K562 (cell line): ENCODE results near the gene IGSF23. TPM values are rescaled to one million over a fixed set of nuclear protein-coding genes. Genes with fewer than 3 reads are reported as not detected.

Experiments
- ATAC-seq: fragments of 200-7000 bp; cut with Tn5 transposase; 3 replicates; pipeline ENCODE4 v1.9.1; 2020; ENCODE audit warnings: moderate library complexity
- BruUV-seq: library from RNA; stranded (reverse); fragments of 400-500 nt; replicated peaks from 2 replicates; lab custom pipeline; 2021; lab: Mats Ljungman, UMichigan
- CTCF ChIA-PET: fragments of 300-600 bp; formaldehyde crosslinking; extraction: SDS; loops from one replicate; lab custom pipeline; 2021; ENCODE audit warnings: low intra/inter-chr PET ratio; lab: Yijun Ruan, JAX
- POLR2A ChIA-PET: fragments of 300-600, 350-650 bp; sonication (Branson Sonifier 250); formaldehyde crosslinking; extraction: SDS; loops from one replicate; lab custom pipeline; 2021; ENCODE audit warnings: antibody characterized with exemption, inconsistent platforms; lab: Yijun Ruan, JAX
- DNase-seq, 4 experiments: peaks; one replicate each; pipeline versions ENCODE4 v3.0.0 to v3.0.0-alpha.2; 2011 to 2018; ENCODE audit warnings: low spot score in 3 of 4, mixed read lengths in 3 of 4; ENCODE audit errors: extremely low read depth in 1 of 4
- FAIRE-seq: peaks from 2 replicates; lab custom pipeline; 2011; peaks lifted over from hg19 to GRCh38; lab: Jason Lieb, UNC
- H2AFZ ChIP-seq: 2 replicates; pipeline ENCODE4 v1.6.0; 2011; ENCODE audit warnings: low read depth, low read length, control low read depth, inconsistent platforms
- H3K27ac ChIP-seq: fragments of 200-600 bp; 3 replicates; pipeline ENCODE4 v1.8.0; 2011; ENCODE audit warnings: low read depth, mild to moderate bottlenecking, control low read depth, inconsistent platforms, low read length, moderate library complexity, mixed read lengths; ENCODE audit errors: extremely low read depth
- H3K27me3 ChIP-seq, 2 experiments: fragments of 300-600 bp in 1 of 2; 2 replicates in 1 of 2; 3 replicates in 1 of 2; pipeline versions ENCODE4 v1.6.0 to v1.8.0; 2011; ENCODE audit warnings: inconsistent platforms in 2 of 2, low read length in 2 of 2, mild to moderate bottlenecking in 1 of 2, mixed read lengths in 1 of 2, moderate library complexity in 1 of 2; ENCODE audit not compliant: control insufficient read depth in 2 of 2, insufficient read depth in 2 of 2
- H3K36me3 ChIP-seq: fragments of 300-600 bp; 3 replicates; pipeline ENCODE4 v1.8.0; 2011; ENCODE audit warnings: mild to moderate bottlenecking, low read length, inconsistent platforms; ENCODE audit not compliant: control insufficient read depth, insufficient read depth
- H3K4me1 ChIP-seq, 2 experiments: fragments of 200-600 bp in 1 of 2; replicated peaks in 1 of 2; 2 replicates in 1 of 2; 3 replicates in 1 of 2; pipeline versions ENCODE4 v1.5.1 to v1.8.0; 2011; ENCODE audit warnings: inconsistent platforms in 2 of 2, low read length in 2 of 2, mild to moderate bottlenecking in 1 of 2, mixed read lengths in 1 of 2, moderate library complexity in 1 of 2; ENCODE audit not compliant: control insufficient read depth in 2 of 2, insufficient read depth in 2 of 2
- H3K4me2 ChIP-seq: 2 replicates; pipeline ENCODE4 v1.6.1; 2011; ENCODE audit warnings: low read length, control low read depth, inconsistent platforms, mixed read lengths; ENCODE audit not compliant: insufficient read depth
- H3K4me3 ChIP-seq: fragments of 200-600 bp; sonication (generic), shearing (Covaris generic); 2 replicates; pipeline ENCODE4 v1.5.1; 2016; ENCODE audit warnings: control low read depth, inconsistent platforms
- H3K79me2 ChIP-seq: fragments of 200-600 bp; 3 replicates; pipeline ENCODE4 v1.8.0; 2011; ENCODE audit warnings: low read length, inconsistent platforms; ENCODE audit not compliant: control insufficient read depth, insufficient read depth
- H3K9ac ChIP-seq, 2 experiments: 2 replicates each; pipeline versions ENCODE4 v1.6.0 to v1.6.1; 2011; ENCODE audit warnings: low read depth in 2 of 2, low read length in 2 of 2, control low read depth in 1 of 2, inconsistent platforms in 1 of 2, mild to moderate bottlenecking in 1 of 2, mixed read lengths in 1 of 2; ENCODE audit not compliant: insufficient read depth in 1 of 2
- H3K9me1 ChIP-seq: one replicate; pipeline ENCODE4 v1.6.0; 2011; ENCODE audit warnings: inconsistent platforms, mild to moderate bottlenecking, low read length, moderate library complexity; ENCODE audit not compliant: control insufficient read depth, insufficient read depth
- H3K9me3 ChIP-seq: replicated peaks from 2 replicates; pipeline ENCODE4 v1.5.1; 2011; ENCODE audit warnings: low read depth, low read length, inconsistent platforms; ENCODE audit not compliant: control insufficient read depth, insufficient read depth
- H4K20me1 ChIP-seq: replicated peaks from 2 replicates; pipeline ENCODE4 v1.6.1; 2011; ENCODE audit warnings: low read length, inconsistent platforms, mixed read lengths; ENCODE audit not compliant: control insufficient read depth, insufficient read depth
- CXXC5 ChIP-seq: fragments of 250-450 bp; sonication (Bioruptor Pico); IDR thresholded peaks from 2 replicates; pipeline ENCODE4 v1.8.0; 2022; ENCODE audit warnings: inconsistent platforms, mild to moderate bottlenecking, moderate library complexity
- GATA2 ChIP-seq: sonication (generic); formaldehyde crosslinking; IDR thresholded peaks from 2 replicates; pipeline ENCODE4 v1.4.0; 2020; ENCODE audit warnings: mild to moderate bottlenecking, missing genetic modification reagents
- NFATC3 ChIP-seq: fragments of 450-650 bp; IDR thresholded peaks from 2 replicates; pipeline ENCODE4 v1.6.1; 2017; ENCODE audit warnings: mild to moderate bottlenecking
- PTBP1 ChIP-seq: fragments of 200-400 bp; formaldehyde crosslinking; IDR thresholded peaks from 2 replicates; pipeline ENCODE4 v1.6.1; 2017; ENCODE audit warnings: low read depth, low read length
- TCF3 ChIP-seq: sonication (generic); formaldehyde crosslinking; IDR thresholded peaks from 2 replicates; pipeline ENCODE4 v1.4.0; 2020; ENCODE audit warnings: mild to moderate bottlenecking, missing genetic modification reagents
- WGBS: fragments of 100-300 bp; shearing (Covaris generic); methylation state at CpG from one replicate; pipeline ENCODE4 v1.1.6; 2016; ENCODE audit warnings: low coverage, mixed read lengths; ENCODE audit not compliant: insufficient coverage; ENCODE audit errors: missing lambda C conversion rate; 5-methylcytosine and 5-hydroxymethylcytosine counted together
- in situ Hi-C: fragments of 300-500 bp; cut with MboI; formaldehyde crosslinking; loops from 4 replicates; pipeline ENCODE4 v1.15.0; 2018; ENCODE audit warnings: inconsistent platforms, mixed read lengths
- intact Hi-C: fragments of 100-400 bp; cut with micrococcal nuclease; formaldehyde crosslinking; loops from 2 replicates; pipeline ENCODE4 v1.14.2; 2022
- polyA plus RNA-seq, 8 experiments: library from polyadenylated mRNA; depleted of rRNA in 4 of 8; stranded (reverse) in 5 of 8; unstranded in 3 of 8; fragments of >200 nt; fragmentation: Nextera tagmentation in 2 of 8; fragmentation: Illumina TruSeq in 1 of 8; extraction: Ambion mirVana in 2 of 8; extraction: Trizol in 1 of 8; gene quantifications; 2 replicates each; pipeline versions ENCODE4 v1.2.1 to v1.2.3, GENCODE V29; 2011 to 2014; ENCODE audit warnings: inconsistent platforms in 1 of 8, missing spikeins in 1 of 8
- total RNA-seq, 7 experiments: library from RNA; depleted of rRNA in 6 of 7; stranded (reverse); fragments of >200 nt in 6 of 7; fragmentation: Illumina TruSeq in 2 of 7; extraction: Trizol in 2 of 7; gene quantifications; 2 replicates each; pipeline versions ENCODE4 v1.2.1 to v1.2.3, GENCODE V29; 2011 to 2021; ENCODE audit warnings: low replicate concordance in 1 of 7
- TF ChIP-seq, protein P1 (sequence below): sonication (generic); formaldehyde crosslinking; IDR thresholded peaks from 2 replicates; pipeline ENCODE4 v1.8.0; 2022; ENCODE audit warnings: mild to moderate bottlenecking, missing genetic modification reagents
- TF ChIP-seq, protein P2 (sequence below), 2 experiments: fragments of 450-650 bp; formaldehyde crosslinking in 1 of 2; IDR thresholded peaks; 2 replicates each; pipeline versions ENCODE4 v1.4.0 to v1.6.1; 2014 to 2020; ENCODE audit warnings: mild to moderate bottlenecking in 2 of 2, borderline replicate concordance in 1 of 2, low read depth in 1 of 2

The IGSF23 gene
- total and polyA plus RNA-seq, 9 of the 15 experiments (the other 6 are each of a cell fraction or from before 2014, with no cell fraction given) = not detected

GRCh38 chr19:44643605-44644401 lies 30.4 kb downstream of the IGSF23 start, which contains the start of gene PVR (continued):
- TF ChIP-seq, protein P1, sequence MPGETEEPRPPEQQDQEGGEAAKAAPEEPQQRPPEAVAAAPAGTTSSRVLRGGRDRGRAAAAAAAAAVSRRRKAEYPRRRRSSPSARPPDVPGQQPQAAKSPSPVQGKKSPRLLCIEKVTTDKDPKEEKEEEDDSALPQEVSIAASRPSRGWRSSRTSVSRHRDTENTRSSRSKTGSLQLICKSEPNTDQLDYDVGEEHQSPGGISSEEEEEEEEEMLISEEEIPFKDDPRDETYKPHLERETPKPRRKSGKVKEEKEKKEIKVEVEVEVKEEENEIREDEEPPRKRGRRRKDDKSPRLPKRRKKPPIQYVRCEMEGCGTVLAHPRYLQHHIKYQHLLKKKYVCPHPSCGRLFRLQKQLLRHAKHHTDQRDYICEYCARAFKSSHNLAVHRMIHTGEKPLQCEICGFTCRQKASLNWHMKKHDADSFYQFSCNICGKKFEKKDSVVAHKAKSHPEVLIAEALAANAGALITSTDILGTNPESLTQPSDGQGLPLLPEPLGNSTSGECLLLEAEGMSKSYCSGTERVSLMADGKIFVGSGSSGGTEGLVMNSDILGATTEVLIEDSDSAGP (CRISPR knock-in tag) = no peak
- TF ChIP-seq PTBP1 (no peak), CXXC5 (CRISPR knock-in tag) (0 out of 2 replicates have a peak, but pooled peaks have one; percentile 34)

- no peaks in the 10 kb centered on the region for H3K9me3 ChIP-seq
- peak overlapping the region; percentile 60; the same call in 1 of the 3 replicates for H3K27ac ChIP-seq
- ChIA-PET POLR2A (interaction anchor here (0.6 to 1.5 kb wide), 3 partner anchors 9 to 62 kb away, joined by 3 to 4 read pairs (median 3); no protein-coding TSS in a partner anchor), CTCF (no interaction called here)
- H3K27me3 ChIP-seq = no peaks in the 10 kb centered on the region
- H3K9ac ChIP-seq = peak overlapping the region; percentile 65 to 92
- no peaks in the 10 kb centered on the region for H4K20me1 ChIP-seq
- H2AFZ ChIP-seq = peak overlapping the region; percentile 93
- H3K4me2 ChIP-seq = peak overlapping the region; percentile 87
- ATAC-seq (peak; percentile 61), FAIRE-seq (no peak), DNase-seq (peak; percentile 26 to 34 (median 30))
- H3K36me3 ChIP-seq = no peaks in the 10 kb centered on the region
- H3K4me1 ChIP-seq = peaks cover 2 to 22% of the 10 kb centered on the region in 2 experiments; a peak in 3 of 5 replicates
- H3K4me3 ChIP-seq = peak overlapping the region; percentile 74
- H3K9me1 ChIP-seq = no peaks in the 10 kb centered on the region
- in situ Hi-C loops (no loop called here), intact Hi-C loops (no loop called here)
- WGBS = 13% methylated on average over 12 of the region's 13 CpGs
- no TSS peak for BruUV-seq
- H3K79me2 ChIP-seq = peaks cover 7% of the 10 kb centered on the region; the same call in 2 of the 3 replicates
- TF ChIP-seq GATA2 (CRISPR knock-in tag) = no peak
- TF ChIP-seq NFATC3 = no peak
- TF ChIP-seq, protein P2, sequence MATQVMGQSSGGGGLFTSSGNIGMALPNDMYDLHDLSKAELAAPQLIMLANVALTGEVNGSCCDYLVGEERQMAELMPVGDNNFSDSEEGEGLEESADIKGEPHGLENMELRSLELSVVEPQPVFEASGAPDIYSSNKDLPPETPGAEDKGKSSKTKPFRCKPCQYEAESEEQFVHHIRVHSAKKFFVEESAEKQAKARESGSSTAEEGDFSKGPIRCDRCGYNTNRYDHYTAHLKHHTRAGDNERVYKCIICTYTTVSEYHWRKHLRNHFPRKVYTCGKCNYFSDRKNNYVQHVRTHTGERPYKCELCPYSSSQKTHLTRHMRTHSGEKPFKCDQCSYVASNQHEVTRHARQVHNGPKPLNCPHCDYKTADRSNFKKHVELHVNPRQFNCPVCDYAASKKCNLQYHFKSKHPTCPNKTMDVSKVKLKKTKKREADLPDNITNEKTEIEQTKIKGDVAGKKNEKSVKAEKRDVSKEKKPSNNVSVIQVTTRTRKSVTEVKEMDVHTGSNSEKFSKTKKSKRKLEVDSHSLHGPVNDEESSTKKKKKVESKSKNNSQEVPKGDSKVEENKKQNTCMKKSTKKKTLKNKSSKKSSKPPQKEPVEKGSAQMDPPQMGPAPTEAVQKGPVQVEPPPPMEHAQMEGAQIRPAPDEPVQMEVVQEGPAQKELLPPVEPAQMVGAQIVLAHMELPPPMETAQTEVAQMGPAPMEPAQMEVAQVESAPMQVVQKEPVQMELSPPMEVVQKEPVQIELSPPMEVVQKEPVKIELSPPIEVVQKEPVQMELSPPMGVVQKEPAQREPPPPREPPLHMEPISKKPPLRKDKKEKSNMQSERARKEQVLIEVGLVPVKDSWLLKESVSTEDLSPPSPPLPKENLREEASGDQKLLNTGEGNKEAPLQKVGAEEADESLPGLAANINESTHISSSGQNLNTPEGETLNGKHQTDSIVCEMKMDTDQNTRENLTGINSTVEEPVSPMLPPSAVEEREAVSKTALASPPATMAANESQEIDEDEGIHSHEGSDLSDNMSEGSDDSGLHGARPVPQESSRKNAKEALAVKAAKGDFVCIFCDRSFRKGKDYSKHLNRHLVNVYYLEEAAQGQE (IDR thresholded peaks at IDR 0.05; ENCODE audit: borderline replicate concordance) = no peak
- TF ChIP-seq, protein P2 (CRISPR knock-in tag; IDR thresholded peaks at IDR 0.05; ENCODE audit: low read depth) = no peak
- TF ChIP-seq TCF3 = no peak
Observed at GRCh38 chr19:44644402-44645016, 31.1 kb downstream of the IGSF23 start.
